ENCODE data around the gene RPRD1A. TPM values are rescaled to one million over a fixed set of nuclear protein-coding genes. Genes with fewer than 3 reads are reported as not detected.
A peak's percentile ranks its signal among the peaks of the same experiment; 100 is the strongest.
"Not testable (repeated sequence)": the region's sequence is repeated elsewhere in the genome, so short reads cannot be mapped to it uniquely, and the experiment has no call there.

The RPRD1A gene
- total RNA-seq, 1 experiment from 2014 or later = 80.7 TPM

DNA sequence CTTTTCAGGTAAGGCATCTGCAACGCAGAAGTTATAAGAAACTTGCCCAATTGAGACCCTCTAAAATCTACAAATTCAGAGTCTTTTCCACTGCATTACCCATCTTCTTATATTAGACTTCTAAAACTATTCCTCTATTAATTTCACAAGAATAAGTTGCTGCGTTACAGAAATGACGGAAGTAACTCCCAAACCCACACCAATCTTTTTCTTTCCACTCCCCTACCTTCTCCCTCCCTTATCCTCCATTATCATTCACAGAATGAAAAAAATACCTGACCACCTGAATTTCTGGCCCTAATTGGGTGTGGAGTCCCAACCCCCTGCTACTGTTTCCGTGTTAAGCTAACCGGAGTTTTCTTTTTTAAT is 689 bp downstream of the RPRD1A start:
- H3K4me2 ChIP-seq (ENCODE audit: low read length) = peak overlapping the region; percentile 72
- BruUV-seq (replicated peaks) = no TSS peak
- H3K36me3 ChIP-seq (ENCODE audit: control insufficient read depth in 1 of 2, insufficient read depth in 2 of 2, low read length in 2 of 2) = no peaks in the 10 kb centered on the region
- no peaks in the 10 kb centered on the region for H3K27me3 ChIP-seq (ENCODE audit: insufficient read depth, low read length)
- peak overlapping the region; percentile 85 for H3K9ac ChIP-seq (ENCODE audit: low read length)
- ATAC-seq = 0 out of 2 replicates have a peak, but pooled peaks have one; percentile 1
- H3K9me3 ChIP-seq (ENCODE audit: control insufficient read depth in 1 of 2, insufficient read depth in 1 of 2, low read depth in 1 of 2, low read length in 2 of 2) = no peaks in the 10 kb centered on the region
- TF ChIP-seq, protein P1, sequence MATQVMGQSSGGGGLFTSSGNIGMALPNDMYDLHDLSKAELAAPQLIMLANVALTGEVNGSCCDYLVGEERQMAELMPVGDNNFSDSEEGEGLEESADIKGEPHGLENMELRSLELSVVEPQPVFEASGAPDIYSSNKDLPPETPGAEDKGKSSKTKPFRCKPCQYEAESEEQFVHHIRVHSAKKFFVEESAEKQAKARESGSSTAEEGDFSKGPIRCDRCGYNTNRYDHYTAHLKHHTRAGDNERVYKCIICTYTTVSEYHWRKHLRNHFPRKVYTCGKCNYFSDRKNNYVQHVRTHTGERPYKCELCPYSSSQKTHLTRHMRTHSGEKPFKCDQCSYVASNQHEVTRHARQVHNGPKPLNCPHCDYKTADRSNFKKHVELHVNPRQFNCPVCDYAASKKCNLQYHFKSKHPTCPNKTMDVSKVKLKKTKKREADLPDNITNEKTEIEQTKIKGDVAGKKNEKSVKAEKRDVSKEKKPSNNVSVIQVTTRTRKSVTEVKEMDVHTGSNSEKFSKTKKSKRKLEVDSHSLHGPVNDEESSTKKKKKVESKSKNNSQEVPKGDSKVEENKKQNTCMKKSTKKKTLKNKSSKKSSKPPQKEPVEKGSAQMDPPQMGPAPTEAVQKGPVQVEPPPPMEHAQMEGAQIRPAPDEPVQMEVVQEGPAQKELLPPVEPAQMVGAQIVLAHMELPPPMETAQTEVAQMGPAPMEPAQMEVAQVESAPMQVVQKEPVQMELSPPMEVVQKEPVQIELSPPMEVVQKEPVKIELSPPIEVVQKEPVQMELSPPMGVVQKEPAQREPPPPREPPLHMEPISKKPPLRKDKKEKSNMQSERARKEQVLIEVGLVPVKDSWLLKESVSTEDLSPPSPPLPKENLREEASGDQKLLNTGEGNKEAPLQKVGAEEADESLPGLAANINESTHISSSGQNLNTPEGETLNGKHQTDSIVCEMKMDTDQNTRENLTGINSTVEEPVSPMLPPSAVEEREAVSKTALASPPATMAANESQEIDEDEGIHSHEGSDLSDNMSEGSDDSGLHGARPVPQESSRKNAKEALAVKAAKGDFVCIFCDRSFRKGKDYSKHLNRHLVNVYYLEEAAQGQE (IDR thresholded peaks at IDR 0.05; ENCODE audit: low read depth) = no peak
- TF ChIP-seq TCF7L2 (IDR thresholded peaks at IDR 0.05; ENCODE audit: borderline replicate concordance, extremely low read depth, insufficient read depth, insufficient read length) = no peak
- H2AFZ ChIP-seq (ENCODE audit: low read depth, low read length, poor library complexity, severe bottlenecking) = no peak overlapping the region
- peaks cover 0 to 9% of the 10 kb centered on the region in 2 experiments; a peak in 2 of 4 replicates for H3K4me1 ChIP-seq (ENCODE audit: control insufficient read depth in 1 of 2, insufficient read depth in 2 of 2, low read length in 2 of 2)
- peaks cover 56% of the 10 kb centered on the region for H3K79me2 ChIP-seq (ENCODE audit: insufficient read depth, low read length)
- peak overlapping the region; percentile 77 for H3K27ac ChIP-seq (ENCODE audit: low read depth, low read length)
- ChIA-PET RAD21 (ENCODE audit: low non-redundant PET in 1 of 2, low total read pairs in 2 of 2, uncharacterized antibody in 2 of 2, unreplicated experiment in 2 of 2) (no interaction called here), CTCF (no interaction called here), POLR2A (no interaction called here)
- intact Hi-C loops (cut with micrococcal nuclease) = no loop called here
- H3K4me3 ChIP-seq (replicated peaks in 1 of 2; ENCODE audit: low read depth in 1 of 2, low read length in 2 of 2) = peak overlapping the region; percentile 81 to 97
- no peaks in the 10 kb centered on the region for H4K20me1 ChIP-seq (ENCODE audit: insufficient read depth)
- no peaks in the 10 kb centered on the region for H3K9me2 ChIP-seq (ENCODE audit: insufficient read depth)
- DNase-seq (ENCODE audit: low read depth, low spot score) = no peak

DNA sequence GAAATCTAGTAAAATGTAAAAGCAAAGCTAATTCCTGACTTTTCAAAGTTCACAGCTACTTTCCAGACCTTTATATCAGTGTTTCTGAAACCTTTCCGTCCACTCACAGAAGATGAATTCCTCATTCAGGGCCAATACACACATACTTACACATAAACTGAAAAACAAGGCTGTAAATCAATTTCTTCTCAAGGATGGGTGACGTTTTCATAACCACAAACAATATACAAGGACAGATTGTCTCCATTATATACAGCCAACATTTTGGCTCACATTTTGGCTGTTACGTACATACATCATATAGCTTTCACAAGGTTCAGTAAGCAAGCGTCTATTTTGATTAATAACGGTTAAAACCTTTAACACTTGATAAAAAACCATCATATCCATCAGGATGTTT is 1.4 kb downstream of the RPRD1A start:
- POLR2A ChIA-PET = no interaction called here
- Histone ChIP-seq H3K27ac (ENCODE audit: low read depth, low read length) (no peak overlapping the region), H3K79me2 (ENCODE audit: insufficient read depth, low read length) (peaks cover 62% of the 10 kb centered on the region), H3K9me2 (ENCODE audit: insufficient read depth) (no peaks in the 10 kb centered on the region), H4K20me1 (ENCODE audit: insufficient read depth) (no peaks in the 10 kb centered on the region), H3K4me3 (replicated peaks in 1 of 2; ENCODE audit: low read depth in 1 of 2, low read length in 2 of 2) (peak overlapping the region; percentile 81 to 97), H3K9ac (ENCODE audit: low read length) (peak overlapping the region; percentile 85), H3K27me3 (ENCODE audit: insufficient read depth, low read length) (no peaks in the 10 kb centered on the region), H3K4me1 (ENCODE audit: control insufficient read depth in 1 of 2, insufficient read depth in 2 of 2, low read length in 2 of 2) (peaks cover 0 to 9% of the 10 kb centered on the region in 2 experiments; a peak in 2 of 4 replicates), H3K4me2 (ENCODE audit: low read length) (peak overlapping the region; percentile 72), H3K36me3 (ENCODE audit: control insufficient read depth in 1 of 2, insufficient read depth in 2 of 2, low read length in 2 of 2) (no peaks in the 10 kb centered on the region), H3K9me3 (ENCODE audit: control insufficient read depth in 1 of 2, insufficient read depth in 1 of 2, low read depth in 1 of 2, low read length in 2 of 2) (no peaks in the 10 kb centered on the region), H2AFZ (ENCODE audit: low read depth, low read length, poor library complexity, severe bottlenecking) (no peak overlapping the region)
- no TSS peak for BruUV-seq (replicated peaks)
- ATAC-seq (no peak), DNase-seq (ENCODE audit: low read depth, low spot score) (no peak)
- TF ChIP-seq RAD21 (IDR thresholded peaks at IDR 0.05; ENCODE audit: low read depth) (no peak), SRF (IDR thresholded peaks at IDR 0.05; ENCODE audit: low read depth) (no peak), ZNF274 (IDR thresholded peaks at IDR 0.05; ENCODE audit: low read depth, low read length) (no peak)
- TF ChIP-seq, protein P2, sequence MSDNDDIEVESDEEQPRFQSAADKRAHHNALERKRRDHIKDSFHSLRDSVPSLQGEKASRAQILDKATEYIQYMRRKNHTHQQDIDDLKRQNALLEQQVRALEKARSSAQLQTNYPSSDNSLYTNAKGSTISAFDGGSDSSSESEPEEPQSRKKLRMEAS (IDR thresholded peaks at IDR 0.05) = no peak
- CTCF ChIA-PET = no interaction called here
- intact Hi-C loops (cut with micrococcal nuclease) = no loop called here
- RAD21 ChIA-PET (ENCODE audit: low non-redundant PET in 1 of 2, low total read pairs in 2 of 2, uncharacterized antibody in 2 of 2, unreplicated experiment in 2 of 2) = no interaction called here

DNA sequence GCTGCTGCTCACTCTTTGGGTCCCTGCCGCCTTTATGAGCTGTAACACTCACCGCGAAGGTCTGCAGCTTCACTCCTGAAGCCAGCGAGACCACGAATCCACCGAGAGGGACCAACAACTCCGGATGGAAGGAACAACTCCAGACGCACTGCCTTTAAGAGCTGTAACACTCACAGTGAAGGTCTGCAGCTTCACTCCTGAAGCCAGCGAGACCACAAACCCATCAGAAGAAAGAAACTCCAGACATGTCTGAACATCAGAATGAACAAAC is 2.6 kb downstream of the RPRD1A start:
- ATAC-seq = not testable (repeated sequence)

More for the DNA sequence above, 2.6 kb downstream of the RPRD1A start:
- intact Hi-C loops (cut with micrococcal nuclease); RAD21 ChIA-PET (ENCODE audit: low non-redundant PET in 1 of 2, low total read pairs in 2 of 2, uncharacterized antibody in 2 of 2, unreplicated experiment in 2 of 2); H3K27me3 ChIP-seq (ENCODE audit: insufficient read depth, low read length); H2AFZ ChIP-seq (ENCODE audit: low read depth, low read length, poor library complexity, severe bottlenecking); BruUV-seq (replicated peaks); CTCF ChIA-PET; H3K9me3 ChIP-seq (ENCODE audit: control insufficient read depth in 1 of 2, insufficient read depth in 1 of 2, low read depth in 1 of 2, low read length in 2 of 2); H3K36me3 ChIP-seq (ENCODE audit: control insufficient read depth in 1 of 2, insufficient read depth in 2 of 2, low read length in 2 of 2); H4K20me1 ChIP-seq (ENCODE audit: insufficient read depth); DNase-seq (ENCODE audit: low read depth, low spot score); H3K4me2 ChIP-seq (ENCODE audit: low read length); H3K9ac ChIP-seq (ENCODE audit: low read length); H3K4me1 ChIP-seq (ENCODE audit: control insufficient read depth in 1 of 2, insufficient read depth in 2 of 2, low read length in 2 of 2); H3K27ac ChIP-seq (ENCODE audit: low read depth, low read length); H3K9me2 ChIP-seq (ENCODE audit: insufficient read depth); H3K4me3 ChIP-seq (replicated peaks in 1 of 2; ENCODE audit: low read depth in 1 of 2, low read length in 2 of 2); POLR2A ChIA-PET: not testable (repeated sequence)
- peaks cover 75% of the 10 kb centered on the region for H3K79me2 ChIP-seq (ENCODE audit: insufficient read depth, low read length)

Measured in HCT116 (cell line).